GM23338 (cell line): ENCODE results near the gene PRR35. TPM values are rescaled to one million over a fixed set of nuclear protein-coding genes. Genes with fewer than 3 reads are reported as not detected.

ENCODE experiments used
- ATAC-seq: fragments of 200-7000 bp; cut with Tn5 transposase; 3 replicates; pipeline ENCODE4 v1.9.1; 2020
- DNase-seq: peaks from one replicate; pipeline ENCODE4 v3.0.0-alpha.2; 2015; ENCODE audit warnings: low spot score
- H2AFZ ChIP-seq: fragments of 200-600 bp; sonication (generic); 2 replicates; pipeline ENCODE4 v1.8.0; 2016; ENCODE audit warnings: antibody characterized with exemption, mild to moderate bottlenecking, moderate library complexity
- H3F3A ChIP-seq: fragments of 200-600 bp; sonication (generic); replicated peaks from 2 replicates; pipeline ENCODE4 v1.8.0; 2017; ENCODE audit warnings: antibody characterized with exemption, mixed run types, low read depth
- H3K27ac ChIP-seq: fragments of 200-600 bp; sonication (generic); 2 replicates; pipeline ENCODE4 v1.6.1; 2016; ENCODE audit warnings: low read depth
- H3K27me3 ChIP-seq: fragments of 200-600 bp; sonication (generic); 2 replicates; pipeline ENCODE4 v1.8.0; 2016; ENCODE audit warnings: mild to moderate bottlenecking, mixed run types, moderate library complexity; ENCODE audit not compliant: insufficient read depth
- H3K36me3 ChIP-seq: fragments of 200-600 bp; sonication (generic); 2 replicates; pipeline ENCODE4 v1.8.0; 2016; ENCODE audit warnings: mild to moderate bottlenecking; ENCODE audit not compliant: insufficient read depth
- H3K4me1 ChIP-seq: fragments of 200-600 bp; sonication (generic); 2 replicates; pipeline ENCODE4 v1.8.0; 2016; ENCODE audit warnings: mild to moderate bottlenecking, moderate library complexity; ENCODE audit not compliant: insufficient read depth
- H3K4me2 ChIP-seq: fragments of 200-600 bp; sonication (generic); 2 replicates; pipeline ENCODE4 v1.7.1; 2017; ENCODE audit warnings: mixed run types
- H3K4me3 ChIP-seq: fragments of 200-600 bp; sonication (generic); 2 replicates; pipeline ENCODE4 v1.6.1; 2016; ENCODE audit warnings: mixed run types
- H3K79me2 ChIP-seq: fragments of 200-600 bp; sonication (generic); replicated peaks from 2 replicates; pipeline ENCODE4 v1.8.0; 2017; ENCODE audit warnings: mild to moderate bottlenecking; ENCODE audit not compliant: insufficient read depth
- H3K9me2 ChIP-seq: fragments of 200-600 bp; sonication (generic); 2 replicates; pipeline ENCODE4 v1.8.0; 2017; ENCODE audit not compliant: insufficient read depth
- H4K20me1 ChIP-seq: fragments of 200-600 bp; sonication (generic); replicated peaks from 2 replicates; pipeline ENCODE4 v1.8.0; 2017; ENCODE audit warnings: mild to moderate bottlenecking; ENCODE audit not compliant: insufficient read depth
- H3K27ac Mint-ChIP-seq: 2 replicates; pipeline ENCODE4 v1.8.0; 2020; ENCODE audit warnings: inconsistent platforms, mild to moderate bottlenecking, moderate library complexity, mixed read lengths
- H3K27me3 Mint-ChIP-seq: 3 replicates; pipeline ENCODE4 v1.8.0; 2022; ENCODE audit warnings: low read depth, mild to moderate bottlenecking, moderate library complexity, mixed read lengths, inconsistent platforms; ENCODE audit not compliant: insufficient read depth, poor library complexity
- H3K36me3 Mint-ChIP-seq: 3 replicates; pipeline ENCODE4 v1.8.0; 2021; ENCODE audit warnings: low read depth, mild to moderate bottlenecking, inconsistent platforms, moderate library complexity, mixed read lengths
- H3K4me1 Mint-ChIP-seq: 3 replicates; pipeline ENCODE4 v1.8.0; 2020; ENCODE audit warnings: mild to moderate bottlenecking, inconsistent platforms, mixed read lengths
- H3K4me3 Mint-ChIP-seq: 3 replicates; pipeline ENCODE4 v1.8.0; 2021; ENCODE audit warnings: moderate library complexity, mild to moderate bottlenecking, inconsistent platforms, mixed read lengths
- H3K9me3 Mint-ChIP-seq: 3 replicates; pipeline ENCODE4 v1.8.0; 2020; ENCODE audit warnings: moderate library complexity, mild to moderate bottlenecking, inconsistent platforms, mixed read lengths
- CREB1 ChIP-seq: fragments of 250-450 bp; sonication (Bioruptor Pico); IDR thresholded peaks from 2 replicates; pipeline ENCODE4 v1.5.0; 2020; ENCODE audit warnings: low read depth, mild to moderate bottlenecking, moderate library complexity
- EZH2 ChIP-seq: fragments of 200-600 bp; sonication (generic); IDR thresholded peaks from one replicate; pipeline ENCODE4 v1.8.0; 2017; ENCODE audit warnings: antibody characterized with exemption, mild to moderate bottlenecking, low read depth; ENCODE audit not compliant: unreplicated experiment
- EZH2phosphoT487 ChIP-seq: fragments of 200-600 bp; sonication (generic); IDR thresholded peaks from one replicate; pipeline ENCODE4 v1.8.1; 2018; ENCODE audit warnings: antibody characterized with exemption; ENCODE audit not compliant: unreplicated experiment
- JUNB ChIP-seq: IDR thresholded peaks from one replicate; pipeline ENCODE4 v1.6.1; 2016; ENCODE audit warnings: antibody characterized with exemption; ENCODE audit not compliant: unreplicated experiment
- NANOG ChIP-seq: IDR thresholded peaks from 2 replicates; pipeline ENCODE4 v1.6.1; 2016; ENCODE audit warnings: antibody characterized with exemption, borderline replicate concordance
- STAT1 ChIP-seq: IDR thresholded peaks from one replicate; pipeline ENCODE4 v1.6.1; 2016; ENCODE audit warnings: antibody characterized with exemption; ENCODE audit not compliant: unreplicated experiment
- ZNF114 ChIP-seq: fragments of 250-450 bp; sonication (Bioruptor Pico); IDR thresholded peaks from 2 replicates; pipeline ENCODE4 v1.5.0; 2020; ENCODE audit warnings: mild to moderate bottlenecking, moderate library complexity
- ZNF331 ChIP-seq: fragments of 250-450 bp; sonication (Bioruptor Pico); IDR thresholded peaks from 2 replicates; pipeline ENCODE4 v1.5.0; 2020; ENCODE audit warnings: low read depth, mild to moderate bottlenecking, moderate library complexity
- long read RNA-seq: library from polyadenylated mRNA; unstranded; transcript quantifications from one replicate; pipeline ENCODE4 v2.0.0, GENCODE V29; 2020; ENCODE audit not compliant: unreplicated experiment
- polyA plus RNA-seq: library from polyadenylated mRNA; unstranded; fragments of >200 nt; fragmentation: Nextera tagmentation; extraction: Ambion mirVana; gene quantifications from 2 replicates; pipeline ENCODE4 v1.2.1, GENCODE V29; 2016
- total RNA-seq: library from RNA; depleted of rRNA; stranded (reverse); fragments of >200 nt; shearing (Covaris generic); gene quantifications from 2 replicates; pipeline ENCODE4 v1.2.3, GENCODE V29; 2014; rRNA removed
- TF ChIP-seq, protein P1 (sequence below): IDR thresholded peaks from one replicate; pipeline ENCODE4 v1.6.1; 2018; ENCODE audit warnings: antibody characterized with exemption; ENCODE audit not compliant: unreplicated experiment
- TF ChIP-seq, protein P2 (sequence below), 2 experiments: fragments of 200-600 bp in 1 of 2; sonication (generic) in 1 of 2; conservative IDR thresholded peaks; 2 replicates each; pipeline versions ENCODE4 v1.5.1 to v1.6.1; 2016 to 2017; ENCODE audit warnings: antibody characterized with exemption in 2 of 2, low read depth in 2 of 2, mild to moderate bottlenecking in 2 of 2, moderate library complexity in 1 of 2
- TF ChIP-seq, protein P3 (sequence below): IDR thresholded peaks from 2 replicates; pipeline ENCODE4 v1.6.1; 2016; ENCODE audit warnings: antibody characterized with exemption

Gene PRR35
- total RNA-seq (1.1 and 1.4 TPM in 2 replicates), polyA plus RNA-seq (0.32 and 0.63 TPM in 2 replicates)
- long read RNA-seq: 0 reads

DNA sequence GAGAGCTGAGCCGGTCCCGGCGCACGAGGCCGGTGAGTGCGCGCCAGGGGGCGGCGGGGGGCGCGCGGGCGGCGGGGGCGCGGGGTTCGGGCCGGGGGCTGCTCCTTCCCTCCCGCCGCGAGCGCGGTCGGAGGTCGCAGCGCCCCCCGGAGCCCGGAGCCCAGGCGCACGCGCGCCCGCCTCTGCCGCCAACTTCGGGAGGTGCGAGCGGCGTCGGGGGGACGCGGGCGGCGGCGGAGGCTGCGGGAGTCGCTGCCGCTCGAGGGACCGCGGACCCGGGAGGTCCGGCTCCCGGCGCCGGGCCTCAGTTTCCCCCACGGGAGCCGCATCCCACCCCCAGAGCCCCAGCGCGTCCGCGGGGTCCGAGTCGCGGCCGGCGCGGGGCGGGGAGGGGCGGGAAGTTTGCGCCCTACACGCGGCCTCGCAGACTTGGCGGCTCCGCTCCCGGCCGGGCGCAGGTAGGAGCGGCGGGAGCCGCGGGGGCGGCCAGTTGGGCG lies at the start of gene PRR35:
Gene PRR35 (plus strand): TSS at position 191 of the 497 bp plus-strand sequence. CDS start 2,901 bp downstream, outside the sequence.
- Histone ChIP-seq H3K4me2 (peak within 1 kb of the TSS; percentile 80), H3K4me1 (no peaks in the 10 kb centered on the region; the same call in 1 of the 2 replicates), H3K27me3 (peaks cover 34% of the 10 kb centered on the region), H3K27ac (no peak within 1 kb of the TSS), H3K9me2 (no peaks in the 10 kb centered on the region), H2AFZ (peak within 1 kb of the TSS; percentile 76; the same call in 1 of the 2 replicates), H4K20me1 (no peaks in the 10 kb centered on the region), H3K36me3 (no peaks in the 10 kb centered on the region), H3F3A (0 out of 2 replicates have a peak, but pooled peaks cover 2% of the 10 kb centered on the region), H3K4me3 (peak within 1 kb of the TSS; percentile 55), H3K79me2 (no peaks in the 10 kb centered on the region)
- H3K9me3 Mint-ChIP-seq: no peaks in the 10 kb centered on the region
- no peak for DNase-seq
- ATAC-seq: no peak
- peak within 1 kb of the TSS; percentile 42; the same call in 2 of the 3 replicates for H3K4me3 Mint-ChIP-seq
- H3K36me3 Mint-ChIP-seq: no peaks in the 10 kb centered on the region
- H3K27me3 Mint-ChIP-seq: peaks cover 16% of the 10 kb centered on the region
- peak; percentile 32 for TF ChIP-seq EZH2
- TF ChIP-seq, protein P1, sequence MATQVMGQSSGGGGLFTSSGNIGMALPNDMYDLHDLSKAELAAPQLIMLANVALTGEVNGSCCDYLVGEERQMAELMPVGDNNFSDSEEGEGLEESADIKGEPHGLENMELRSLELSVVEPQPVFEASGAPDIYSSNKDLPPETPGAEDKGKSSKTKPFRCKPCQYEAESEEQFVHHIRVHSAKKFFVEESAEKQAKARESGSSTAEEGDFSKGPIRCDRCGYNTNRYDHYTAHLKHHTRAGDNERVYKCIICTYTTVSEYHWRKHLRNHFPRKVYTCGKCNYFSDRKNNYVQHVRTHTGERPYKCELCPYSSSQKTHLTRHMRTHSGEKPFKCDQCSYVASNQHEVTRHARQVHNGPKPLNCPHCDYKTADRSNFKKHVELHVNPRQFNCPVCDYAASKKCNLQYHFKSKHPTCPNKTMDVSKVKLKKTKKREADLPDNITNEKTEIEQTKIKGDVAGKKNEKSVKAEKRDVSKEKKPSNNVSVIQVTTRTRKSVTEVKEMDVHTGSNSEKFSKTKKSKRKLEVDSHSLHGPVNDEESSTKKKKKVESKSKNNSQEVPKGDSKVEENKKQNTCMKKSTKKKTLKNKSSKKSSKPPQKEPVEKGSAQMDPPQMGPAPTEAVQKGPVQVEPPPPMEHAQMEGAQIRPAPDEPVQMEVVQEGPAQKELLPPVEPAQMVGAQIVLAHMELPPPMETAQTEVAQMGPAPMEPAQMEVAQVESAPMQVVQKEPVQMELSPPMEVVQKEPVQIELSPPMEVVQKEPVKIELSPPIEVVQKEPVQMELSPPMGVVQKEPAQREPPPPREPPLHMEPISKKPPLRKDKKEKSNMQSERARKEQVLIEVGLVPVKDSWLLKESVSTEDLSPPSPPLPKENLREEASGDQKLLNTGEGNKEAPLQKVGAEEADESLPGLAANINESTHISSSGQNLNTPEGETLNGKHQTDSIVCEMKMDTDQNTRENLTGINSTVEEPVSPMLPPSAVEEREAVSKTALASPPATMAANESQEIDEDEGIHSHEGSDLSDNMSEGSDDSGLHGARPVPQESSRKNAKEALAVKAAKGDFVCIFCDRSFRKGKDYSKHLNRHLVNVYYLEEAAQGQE: no peak
- no peak within 1 kb of the TSS for H3K27ac Mint-ChIP-seq
- no peaks in the 10 kb centered on the region for H3K4me1 Mint-ChIP-seq

DNA sequence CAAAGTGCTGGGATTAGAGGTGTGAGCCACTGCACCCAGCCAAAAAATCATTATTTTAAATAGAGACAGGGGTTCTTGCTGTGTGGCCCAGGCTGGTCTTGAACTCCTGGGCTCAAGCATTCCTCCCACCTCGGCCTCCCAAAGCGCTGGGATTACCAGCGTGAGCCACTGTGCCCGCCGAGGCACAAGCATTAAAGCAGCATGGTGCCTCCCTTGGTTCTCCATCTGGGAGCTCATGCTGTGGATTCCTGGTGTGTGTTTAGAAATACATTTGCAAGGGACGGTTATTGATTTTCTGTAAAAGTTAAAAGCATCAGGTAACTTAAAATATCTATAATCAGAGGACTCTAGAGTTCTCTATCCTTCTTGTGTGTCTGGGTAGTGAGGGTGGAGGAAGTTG lies 47.4 kb upstream of the PRR35 start:
- Histone ChIP-seq H3K9me2 (no peaks in the 10 kb centered on the region), H4K20me1 (no peaks in the 10 kb centered on the region), H3K36me3 (no peaks in the 10 kb centered on the region), H3K27me3 (no peaks in the 10 kb centered on the region), H3K4me1 (no peaks in the 10 kb centered on the region), H3K79me2 (no peaks in the 10 kb centered on the region), H3K4me2 (no peak overlapping the region), H3K4me3 (no peak overlapping the region), H3F3A (0 out of 2 replicates have a peak, but pooled peaks cover 3% of the 10 kb centered on the region), H2AFZ (no peak overlapping the region), H3K27ac (no peak overlapping the region)
- H3K36me3 Mint-ChIP-seq: peaks cover 14% of the 10 kb centered on the region; the same call in 2 of the 3 replicates
- peaks cover 13% of the 10 kb centered on the region for H3K27me3 Mint-ChIP-seq
- DNase-seq (no peak), ATAC-seq (no peak)
- H3K4me3 Mint-ChIP-seq: no peak overlapping the region
- no peak overlapping the region for H3K27ac Mint-ChIP-seq
- H3K9me3 Mint-ChIP-seq: no peaks in the 10 kb centered on the region
- no peaks in the 10 kb centered on the region for H3K4me1 Mint-ChIP-seq
- TF ChIP-seq, protein P1: no peak
- TF ChIP-seq STAT1: no peak
- no peak for TF ChIP-seq JUNB
- TF ChIP-seq, protein P2, sequence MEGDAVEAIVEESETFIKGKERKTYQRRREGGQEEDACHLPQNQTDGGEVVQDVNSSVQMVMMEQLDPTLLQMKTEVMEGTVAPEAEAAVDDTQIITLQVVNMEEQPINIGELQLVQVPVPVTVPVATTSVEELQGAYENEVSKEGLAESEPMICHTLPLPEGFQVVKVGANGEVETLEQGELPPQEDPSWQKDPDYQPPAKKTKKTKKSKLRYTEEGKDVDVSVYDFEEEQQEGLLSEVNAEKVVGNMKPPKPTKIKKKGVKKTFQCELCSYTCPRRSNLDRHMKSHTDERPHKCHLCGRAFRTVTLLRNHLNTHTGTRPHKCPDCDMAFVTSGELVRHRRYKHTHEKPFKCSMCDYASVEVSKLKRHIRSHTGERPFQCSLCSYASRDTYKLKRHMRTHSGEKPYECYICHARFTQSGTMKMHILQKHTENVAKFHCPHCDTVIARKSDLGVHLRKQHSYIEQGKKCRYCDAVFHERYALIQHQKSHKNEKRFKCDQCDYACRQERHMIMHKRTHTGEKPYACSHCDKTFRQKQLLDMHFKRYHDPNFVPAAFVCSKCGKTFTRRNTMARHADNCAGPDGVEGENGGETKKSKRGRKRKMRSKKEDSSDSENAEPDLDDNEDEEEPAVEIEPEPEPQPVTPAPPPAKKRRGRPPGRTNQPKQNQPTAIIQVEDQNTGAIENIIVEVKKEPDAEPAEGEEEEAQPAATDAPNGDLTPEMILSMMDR (conservative IDR thresholded peaks at IDR 0.05; ENCODE audit: low read depth in 2 of 2): no peak
- TF ChIP-seq EZH2: no peak
- no peak for TF ChIP-seq CREB1 (CRISPR knock-in tag)
- TF ChIP-seq ZNF331: no peak
- no peak for TF ChIP-seq NANOG
- no peak for TF ChIP-seq EZH2phosphoT487
- TF ChIP-seq ZNF114 (CRISPR knock-in tag): no peak
- TF ChIP-seq, protein P3, sequence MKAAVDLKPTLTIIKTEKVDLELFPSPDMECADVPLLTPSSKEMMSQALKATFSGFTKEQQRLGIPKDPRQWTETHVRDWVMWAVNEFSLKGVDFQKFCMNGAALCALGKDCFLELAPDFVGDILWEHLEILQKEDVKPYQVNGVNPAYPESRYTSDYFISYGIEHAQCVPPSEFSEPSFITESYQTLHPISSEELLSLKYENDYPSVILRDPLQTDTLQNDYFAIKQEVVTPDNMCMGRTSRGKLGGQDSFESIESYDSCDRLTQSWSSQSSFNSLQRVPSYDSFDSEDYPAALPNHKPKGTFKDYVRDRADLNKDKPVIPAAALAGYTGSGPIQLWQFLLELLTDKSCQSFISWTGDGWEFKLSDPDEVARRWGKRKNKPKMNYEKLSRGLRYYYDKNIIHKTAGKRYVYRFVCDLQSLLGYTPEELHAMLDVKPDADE: no peak
